A172 (cell line): ENCODE data around the gene MC3R. TPM values are rescaled to one million over a fixed set of nuclear protein-coding genes. Genes with fewer than 3 reads are reported as not detected.
"Not testable (repeated sequence)": the region's sequence is repeated elsewhere in the genome, so short reads cannot be mapped to it uniquely, and the experiment has no call there.

Experiments
- DNase-seq: peaks from one replicate; pipeline ENCODE4 v3.0.0-alpha.2; 2015; ENCODE audit warnings: low spot score
- total RNA-seq: library from RNA; depleted of rRNA; stranded (reverse); fragments of >200 nt; shearing (Covaris generic); gene quantifications from 2 replicates; pipeline ENCODE4 v1.2.3, GENCODE V29; 2014; rRNA removed

Gene MC3R
- total RNA-seq, result not detected in 2 replicates

DNA sequence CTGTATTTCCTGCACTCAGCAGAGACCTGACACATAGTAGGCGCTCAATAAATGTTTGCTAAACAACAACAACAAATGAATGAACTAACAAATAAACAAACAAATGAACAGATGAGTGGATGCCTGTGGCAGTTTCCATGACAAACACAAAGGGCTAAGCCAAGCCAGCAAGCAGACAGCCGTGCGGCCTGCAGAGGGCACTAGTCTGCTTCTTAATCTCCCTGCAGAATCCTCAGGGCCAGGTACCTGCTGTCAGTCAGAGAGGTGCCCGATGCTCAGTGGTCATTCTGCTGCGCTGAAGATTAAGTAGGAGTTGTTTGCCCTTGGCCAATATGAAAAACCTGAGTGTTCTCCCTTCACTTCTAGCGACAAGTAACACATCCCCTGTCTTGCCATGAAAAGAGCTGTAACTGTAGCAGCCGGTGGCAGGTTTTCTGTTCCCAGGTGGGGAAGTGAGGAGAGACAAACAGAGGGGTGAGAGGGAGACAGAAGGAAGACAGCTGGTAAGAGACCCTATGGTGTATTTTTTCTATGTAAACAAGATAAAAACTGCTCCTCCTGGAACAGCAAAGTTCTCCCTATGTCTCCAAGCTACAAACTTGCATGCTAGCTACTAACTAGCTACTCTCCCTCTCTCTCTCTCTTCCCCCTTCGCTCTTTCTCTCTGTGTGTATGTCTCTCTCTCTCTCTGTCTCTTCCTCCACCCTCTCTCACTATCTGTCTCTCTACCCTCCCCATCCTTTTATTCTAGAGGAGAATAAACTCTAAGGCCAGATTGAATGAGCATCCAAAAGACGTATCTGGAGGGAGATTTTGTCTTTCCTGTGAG is at the start of gene MC3R:
Gene MC3R, plus strand, starts transcription at position 779 of the 829 bp plus-strand sequence. CDS start 112 bp downstream, outside the sequence.
- DNase-seq, result peak; percentile 16

DNA sequence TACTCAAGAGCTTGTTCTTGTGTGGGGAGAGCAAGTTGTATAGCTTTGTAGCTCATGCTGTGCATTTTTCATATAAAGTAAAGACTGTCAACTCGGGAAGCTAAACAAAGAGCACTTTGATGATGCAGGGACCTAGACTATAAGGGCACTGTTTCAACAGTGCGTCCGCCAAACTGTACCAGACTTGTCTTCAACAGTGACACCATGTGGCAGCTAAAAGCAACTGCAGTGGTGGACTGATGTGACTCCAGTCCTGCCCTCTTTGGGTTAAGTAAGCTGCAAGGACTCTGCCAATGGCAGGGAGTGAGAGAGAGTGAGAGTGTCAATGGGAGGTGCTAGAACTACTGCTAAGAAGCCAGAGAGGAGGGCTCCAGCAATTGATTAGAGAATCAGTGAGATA is 48.1 kb upstream of the MC3R start:
- no peak for DNase-seq

DNA sequence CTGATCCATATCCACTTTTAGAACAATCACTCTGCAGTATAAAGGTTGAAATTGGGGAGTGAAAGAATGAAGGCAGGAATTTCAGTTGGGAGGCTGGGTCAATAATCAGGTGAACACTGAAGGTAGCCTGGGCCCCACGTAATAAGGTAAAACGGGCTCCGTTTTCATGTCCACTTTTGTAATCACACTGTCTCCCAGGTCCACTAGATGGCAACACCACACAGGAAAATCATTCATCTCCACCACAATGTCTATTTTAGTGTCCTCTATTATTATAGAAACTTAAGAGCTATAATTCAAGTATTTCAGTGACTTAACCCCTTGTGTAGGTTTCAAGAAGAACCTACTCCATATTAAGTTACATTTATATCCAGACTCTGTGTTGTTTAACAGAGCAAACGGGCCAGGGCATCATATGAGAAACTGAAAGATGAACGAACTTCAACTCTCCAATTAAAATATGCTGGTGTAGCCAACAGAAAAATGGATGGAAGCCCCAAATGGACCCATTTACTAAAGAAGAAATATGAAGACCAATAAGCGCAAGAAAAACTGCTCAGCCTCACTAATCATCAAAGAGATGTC is 45.9 kb upstream of the MC3R start:
- no peak for DNase-seq

DNA sequence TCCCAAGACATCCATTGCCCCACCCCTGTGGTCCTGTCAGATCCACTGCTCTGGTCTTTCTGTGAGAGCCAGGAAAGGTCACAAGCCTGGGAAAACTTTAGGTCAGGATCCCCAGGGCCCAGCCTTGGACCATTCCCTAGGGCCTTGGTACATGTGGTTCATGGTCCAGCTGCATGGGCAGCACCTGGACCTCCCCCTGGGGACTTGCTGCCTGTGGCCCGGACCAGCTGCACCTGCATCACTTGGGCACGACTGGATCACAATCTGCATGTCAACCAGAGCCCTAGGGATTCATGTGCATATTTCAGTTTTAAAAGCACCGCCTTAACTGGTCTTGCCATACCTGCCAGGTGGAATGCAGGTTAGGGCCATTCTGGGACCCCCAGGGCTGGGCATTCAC is 44.3 kb upstream of the MC3R start:
- DNase-seq, result no peak

DNA sequence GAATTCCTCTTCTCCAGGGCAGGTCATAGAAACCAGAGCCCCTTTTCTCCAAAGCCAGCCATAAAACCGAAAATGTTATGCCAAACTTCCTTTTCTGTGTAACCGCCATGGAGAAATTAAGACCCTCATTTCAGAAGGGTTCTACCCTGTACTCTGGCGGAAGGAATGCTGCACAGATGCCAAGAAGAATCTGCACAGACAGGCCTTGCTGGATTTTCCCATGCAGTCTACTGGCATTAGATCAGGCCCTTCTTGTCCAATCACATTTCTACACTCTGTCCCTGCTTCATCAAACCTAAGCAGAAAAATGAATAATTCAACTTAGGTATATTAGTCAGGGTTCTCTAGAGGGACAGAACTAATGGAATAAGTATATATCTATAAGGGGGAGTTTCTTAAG is 43.2 kb upstream of the MC3R start:
- no peak for DNase-seq

- DNase-seq, result no peak
Measured at GRCh38 chr20:56207656-56208055, 40.9 kb upstream of the MC3R start.

- no peak for DNase-seq
Measured at GRCh38 chr20:56208121-56208520, 40.4 kb upstream of the MC3R start.

- no peak for DNase-seq
Measured at GRCh38 chr20:56211051-56211450, 37.5 kb upstream of the MC3R start.

GRCh38 chr20:56212091-56212490 is 36.4 kb upstream of the MC3R start:
- no peak for DNase-seq

DNA sequence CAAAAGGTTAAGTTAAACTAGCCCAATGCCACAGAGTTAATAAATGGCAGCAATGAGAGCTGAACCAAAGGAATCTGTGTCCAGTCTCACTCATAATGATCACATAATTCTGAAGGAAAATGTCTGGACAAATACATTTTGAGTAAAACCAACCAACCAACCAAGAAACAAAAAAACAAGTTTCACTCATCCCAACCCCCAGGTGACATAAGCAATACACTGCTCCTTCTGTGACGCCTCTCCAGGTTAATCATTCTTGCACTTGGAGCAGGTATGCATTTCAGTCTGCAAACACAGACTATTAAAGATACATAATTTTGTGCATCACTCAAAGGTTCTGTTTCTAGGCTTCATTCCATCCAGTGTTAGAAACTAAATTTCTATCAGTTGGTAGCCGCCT is 35.2 kb upstream of the MC3R start:
- DNase-seq, result no peak

DNA sequence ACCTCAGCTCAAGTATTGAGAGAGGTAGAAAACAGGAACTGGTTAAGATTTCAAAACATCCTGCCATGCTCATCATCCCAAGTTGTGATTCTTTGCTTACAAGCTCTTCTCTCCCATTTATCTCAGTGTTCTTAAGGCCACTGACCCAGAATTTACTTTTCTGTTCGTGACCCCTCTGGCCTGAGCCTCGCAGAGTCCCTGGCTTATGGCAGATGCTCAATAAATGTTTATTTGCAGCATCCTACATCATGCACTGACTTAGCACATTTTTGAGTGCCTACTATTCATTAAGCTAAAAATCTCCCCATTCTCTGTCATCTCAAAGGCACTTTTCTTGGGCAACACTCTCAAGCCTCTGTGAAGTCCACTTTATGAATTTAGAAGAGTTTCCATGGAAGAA is 33.4 kb upstream of the MC3R start:
- DNase-seq, result no peak

GRCh38 chr20:56217829-56218228 is 30.7 kb upstream of the MC3R start:
- DNase-seq, result no peak

- DNase-seq, result not testable (repeated sequence)
Measured at GRCh38 chr20:56221186-56221585, 27.3 kb upstream of the MC3R start.

DNA sequence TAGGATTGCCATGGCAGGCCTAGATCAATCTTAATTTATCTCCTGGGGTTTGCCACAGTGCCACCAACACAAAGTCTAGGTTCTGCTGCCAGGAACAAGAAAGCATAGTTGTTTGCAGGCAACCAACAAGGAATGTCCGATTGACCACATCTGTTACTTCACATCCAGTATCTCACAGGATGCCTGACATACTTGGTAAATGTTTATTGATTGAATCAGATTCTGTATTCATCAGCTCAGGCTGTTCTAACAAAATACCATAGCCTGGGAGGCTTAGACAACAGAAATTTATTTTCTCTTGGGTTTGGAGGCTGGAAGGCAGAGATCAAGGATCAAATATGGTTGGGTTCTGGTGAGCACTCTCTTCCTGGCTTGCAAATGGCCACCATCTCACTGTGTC is 26.3 kb upstream of the MC3R start:
- no peak for DNase-seq

DNA sequence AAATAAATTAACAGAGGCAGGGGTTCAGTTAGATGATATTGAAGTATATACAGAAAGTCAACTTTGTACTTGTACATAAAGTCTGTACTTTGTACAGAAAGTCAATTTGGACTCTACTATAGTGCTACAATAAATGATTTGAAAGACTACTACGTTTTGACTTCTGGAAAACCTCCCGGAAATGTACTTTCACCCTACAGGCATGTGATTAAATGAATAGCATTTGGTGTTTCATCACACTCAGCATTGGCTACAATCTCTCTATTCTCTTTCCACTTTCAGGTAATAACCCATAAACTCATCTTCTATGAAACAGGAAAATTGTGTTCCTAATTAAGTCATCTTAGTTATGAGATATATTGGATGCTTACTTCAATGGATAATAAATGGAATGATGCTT is 25.6 kb upstream of the MC3R start:
- DNase-seq, result no peak

GRCh38 chr20:56223352-56223751 is 25.2 kb upstream of the MC3R start:
- no peak for DNase-seq

GRCh38 chr20:56228021-56228420 is 20.5 kb upstream of the MC3R start:
- DNase-seq, result no peak

DNA sequence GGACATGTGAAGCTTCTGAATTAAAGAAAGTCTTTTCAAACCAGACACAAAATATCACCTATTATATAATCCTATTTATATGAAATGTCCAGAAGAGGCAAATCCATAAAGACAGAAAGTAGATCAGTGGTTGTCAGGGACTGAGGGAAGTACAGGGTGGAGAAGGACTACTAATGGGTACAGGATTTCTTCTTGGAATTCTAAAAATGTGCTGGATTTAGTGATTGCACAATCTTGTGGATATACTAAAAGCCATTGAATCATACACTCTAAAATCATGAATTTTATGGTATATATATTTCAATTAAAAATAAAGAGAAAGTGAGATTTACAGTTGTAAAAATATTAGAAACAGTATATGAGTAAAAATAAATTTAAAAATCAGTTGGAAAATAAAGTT is 18.7 kb upstream of the MC3R start:
- DNase-seq, result no peak

GRCh38 chr20:56234110-56234509 is 14.4 kb upstream of the MC3R start:
- DNase-seq, result no peak

- no peak for DNase-seq
Measured at GRCh38 chr20:56237335-56237734, 11.2 kb upstream of the MC3R start.

DNA sequence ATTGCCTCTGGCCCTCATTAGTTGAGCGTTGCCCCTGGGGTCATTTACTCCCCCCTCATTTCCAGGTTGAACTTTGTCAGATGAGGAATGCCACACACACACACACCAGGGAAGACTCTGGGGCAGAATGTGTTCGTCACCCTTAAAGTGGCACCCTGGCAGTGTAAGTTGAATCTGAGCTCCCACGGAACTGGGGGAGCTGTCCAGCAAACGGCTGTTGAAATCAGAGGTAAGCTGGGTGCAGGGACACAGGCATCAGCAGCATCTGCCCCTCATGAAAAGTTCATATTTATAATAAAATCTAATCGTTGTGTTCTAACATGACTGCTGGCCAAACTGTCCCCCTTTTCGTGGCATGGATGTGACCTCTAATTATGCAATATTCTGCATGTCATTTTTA is 4.3 kb upstream of the MC3R start:
- no peak for DNase-seq

GRCh38 chr20:56245761-56246160 is 2.8 kb upstream of the MC3R start:
- no peak for DNase-seq

DNA sequence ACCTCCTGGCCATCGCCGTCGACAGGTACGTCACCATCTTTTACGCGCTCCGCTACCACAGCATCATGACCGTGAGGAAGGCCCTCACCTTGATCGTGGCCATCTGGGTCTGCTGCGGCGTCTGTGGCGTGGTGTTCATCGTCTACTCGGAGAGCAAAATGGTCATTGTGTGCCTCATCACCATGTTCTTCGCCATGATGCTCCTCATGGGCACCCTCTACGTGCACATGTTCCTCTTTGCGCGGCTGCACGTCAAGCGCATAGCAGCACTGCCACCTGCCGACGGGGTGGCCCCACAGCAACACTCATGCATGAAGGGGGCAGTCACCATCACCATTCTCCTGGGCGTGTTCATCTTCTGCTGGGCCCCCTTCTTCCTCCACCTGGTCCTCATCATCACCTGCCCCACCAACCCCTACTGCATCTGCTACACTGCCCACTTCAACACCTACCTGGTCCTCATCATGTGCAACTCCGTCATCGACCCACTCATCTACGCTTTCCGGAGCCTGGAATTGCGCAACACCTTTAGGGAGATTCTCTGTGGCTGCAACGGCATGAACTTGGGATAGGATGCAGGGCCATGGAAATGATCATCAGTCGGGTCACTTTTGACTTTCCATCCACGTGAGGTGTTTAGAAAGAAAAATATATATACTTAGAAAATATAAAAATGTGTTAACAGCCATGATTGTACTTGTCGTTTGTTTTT is 868 bp downstream of the MC3R start:
- DNase-seq, result peak; percentile 8
